HL-60 (cell line): ENCODE data around the gene SOX30.

ENCODE experiments used
- CTCF ChIP-seq: IDR thresholded peaks from one replicate; pipeline ENCODE4 v1.5.1; 2011; ENCODE audit warnings: low read length, control low read depth, inconsistent platforms; ENCODE audit not compliant: insufficient read depth
- GABPA ChIP-seq: IDR thresholded peaks from 2 replicates; pipeline ENCODE4 v1.6.1; 2012; ENCODE audit warnings: low read depth
- POLR2AphosphoS5 ChIP-seq: IDR thresholded peaks from 2 replicates; pipeline ENCODE4 v1.6.1; 2012; ENCODE audit warnings: low read depth

DNA sequence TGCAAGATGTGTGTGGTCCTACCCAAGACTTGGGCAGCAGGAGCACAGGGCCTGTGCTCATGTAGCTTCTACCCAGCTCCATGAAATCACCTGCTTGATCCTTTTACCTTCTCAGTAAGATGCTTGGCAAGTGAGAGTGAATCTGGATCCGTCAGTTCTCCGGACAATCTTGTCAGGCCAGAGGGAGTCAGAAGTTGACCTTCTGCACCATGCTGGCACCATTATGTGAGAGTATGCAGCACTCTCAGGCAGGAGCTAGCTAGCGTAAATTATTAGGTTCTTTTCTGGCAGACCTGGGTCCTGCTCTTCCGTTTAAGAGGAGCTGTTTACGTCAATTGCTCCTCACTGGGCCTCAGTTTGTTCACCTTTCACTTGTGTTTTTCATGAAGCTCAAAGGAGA, 39.7 kb downstream of the SOX30 start:
- TF ChIP-seq CTCF, result no peak
- no peak for TF ChIP-seq POLR2AphosphoS5
- TF ChIP-seq GABPA, result no peak
